GM18505 (cell line): ENCODE measurements around the gene ITCH.
"Not testable (repeated sequence)": the region's sequence is repeated elsewhere in the genome, so short reads cannot be mapped to it uniquely, and the experiment has no call there.

ENCODE experiments used
- ATAC-seq: cut with Tn5 transposase; IDR thresholded peaks from one replicate; pipeline ENCODE4 v1.9.1; 2021; ENCODE audit not compliant: unreplicated experiment
- POLR2A ChIP-seq: IDR thresholded peaks from 4 replicates; pipeline ENCODE4 v1.6.1; 2011; ENCODE audit warnings: borderline replicate concordance; ENCODE audit not compliant: insufficient read depth, insufficient read length; ENCODE audit errors: extremely low read depth

Gene ITCH

GRCh38 chr20:34333786-34334185 lies 29.3 kb upstream of the ITCH start:
- ATAC-seq = no peak
- TF ChIP-seq POLR2A = no peak

- no peak for ATAC-seq
Measured at GRCh38 chr20:34334654-34335407, 28.2 kb upstream of the ITCH start.

GRCh38 chr20:34337544-34337943 lies 25.5 kb upstream of the ITCH start:
- no peak for ATAC-seq
- no peak for TF ChIP-seq POLR2A

More at GRCh38 chr20:34334654-34335407, 28.2 kb upstream of the ITCH start:
- no peak for TF ChIP-seq POLR2A

- TF ChIP-seq POLR2A = no peak
- ATAC-seq = no peak
Measured at GRCh38 chr20:34337982-34338726, 24.9 kb upstream of the ITCH start.

- not testable (repeated sequence) for ATAC-seq
Measured at GRCh38 chr20:34340726-34341125, 22.3 kb upstream of the ITCH start.

GRCh38 chr20:34341199-34341598 lies 21.9 kb upstream of the ITCH start:
- ATAC-seq = not testable (repeated sequence)

- no peak for ATAC-seq
- TF ChIP-seq POLR2A = no peak
Measured at GRCh38 chr20:34343458-34344211, 19.4 kb upstream of the ITCH start.

- no peak for TF ChIP-seq POLR2A
- no peak for ATAC-seq
Measured at GRCh38 chr20:34344238-34344637, 18.8 kb upstream of the ITCH start.

GRCh38 chr20:34345402-34345736 lies 17.7 kb upstream of the ITCH start:
- ATAC-seq = no peak
- TF ChIP-seq POLR2A = no peak

GRCh38 chr20:34345839-34346532 lies 17.1 kb upstream of the ITCH start:
- not testable (repeated sequence) for ATAC-seq

- not testable (repeated sequence) for ATAC-seq
Measured at GRCh38 chr20:34346533-34346865, 16.6 kb upstream of the ITCH start.

GRCh38 chr20:34347571-34347970 lies 15.5 kb upstream of the ITCH start:
- ATAC-seq = no peak
- no peak for TF ChIP-seq POLR2A

GRCh38 chr20:34350095-34350494 lies 13.0 kb upstream of the ITCH start:
- no peak for ATAC-seq
- TF ChIP-seq POLR2A = no peak

- not testable (repeated sequence) for ATAC-seq
Measured at GRCh38 chr20:34353467-34353866, 9.6 kb upstream of the ITCH start.
